ENCODE measurements around the gene TBC1D1. TPM values are rescaled to one million over a fixed set of nuclear protein-coding genes. Genes with fewer than 3 reads are reported as not detected.

TBC1D1 gene
- polyA plus RNA-seq, 1 experiment, result 50.7 TPM

DNA sequence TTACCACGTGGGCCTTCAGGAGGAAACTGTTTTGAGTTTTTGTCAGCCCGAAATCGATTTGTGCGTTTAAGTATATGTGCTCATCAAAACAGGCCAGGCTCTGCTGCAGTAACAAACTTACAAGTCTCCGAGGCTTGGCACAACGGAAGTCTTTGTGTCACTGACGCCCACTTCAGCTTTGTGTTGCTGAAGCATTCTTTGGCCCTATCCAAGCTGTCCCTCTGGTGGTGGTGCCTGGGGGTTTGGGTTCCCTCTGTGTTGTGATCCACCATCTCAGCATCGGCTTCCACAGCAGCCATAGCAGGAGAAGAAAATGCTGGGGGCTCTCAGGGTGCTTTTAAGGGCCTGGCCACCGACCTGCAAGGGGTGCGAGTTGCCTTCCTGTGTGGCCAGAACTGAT is 245.7 kb downstream of the TBC1D1 start:
- TF ChIP-seq CTCF (IDR thresholded peaks at IDR 0.05; ENCODE audit: low read depth, low read length), result no peak
- ChIA-PET POLR2A (no interaction called here), CTCF (no interaction called here)
- no peak overlapping the region for H3K27ac ChIP-seq (ENCODE audit: low read depth, low read length)
- H3K4me3 ChIP-seq (ENCODE audit: low read depth, low read length), result no peak overlapping the region
- H3K27me3 ChIP-seq (ENCODE audit: control insufficient read depth, insufficient read depth, low read length), result no peaks in the 10 kb centered on the region
- H3K9me3 ChIP-seq (ENCODE audit: control insufficient read depth, insufficient read depth, low read length), result no peaks in the 10 kb centered on the region
- DNase-seq (ENCODE audit: low read depth, low spot score), result no peak

GRCh38 chr4:38137080-38137479 is 246.2 kb downstream of the TBC1D1 start:
- TF ChIP-seq CTCF (IDR thresholded peaks at IDR 0.05; ENCODE audit: low read depth, low read length), result no peak
- no peak for DNase-seq (ENCODE audit: low read depth, low spot score)
- Histone ChIP-seq H3K27ac (ENCODE audit: low read depth, low read length) (no peak overlapping the region), H3K9me3 (ENCODE audit: control insufficient read depth, insufficient read depth, low read length) (no peaks in the 10 kb centered on the region), H3K4me3 (ENCODE audit: low read depth, low read length) (no peak overlapping the region), H3K27me3 (ENCODE audit: control insufficient read depth, insufficient read depth, low read length) (no peaks in the 10 kb centered on the region)
- CTCF ChIA-PET, result no interaction called here
- POLR2A ChIA-PET, result no interaction called here

DNA sequence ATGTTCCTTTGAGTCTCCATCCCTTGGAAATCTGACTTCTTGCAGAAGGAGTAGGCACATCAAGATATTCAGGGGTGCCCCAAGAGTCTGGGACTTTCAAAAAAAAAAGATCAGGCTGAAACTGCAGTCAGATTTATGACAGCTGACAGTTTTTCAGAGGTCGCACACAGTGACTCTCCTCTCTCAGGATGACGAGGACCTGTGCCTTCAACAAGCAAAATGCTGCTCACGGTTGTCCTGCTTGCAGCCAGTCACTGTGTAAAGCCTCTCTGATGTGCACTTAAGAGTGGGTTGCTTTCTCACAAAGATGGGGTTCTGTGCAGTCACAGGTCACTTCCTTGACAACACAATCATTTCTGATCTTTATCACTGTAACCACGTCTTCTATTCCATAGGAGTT is 247.5 kb downstream of the TBC1D1 start:
- no peaks in the 10 kb centered on the region for H3K27me3 ChIP-seq (ENCODE audit: control insufficient read depth, insufficient read depth, low read length)
- no peak for TF ChIP-seq CTCF (IDR thresholded peaks at IDR 0.05; ENCODE audit: low read depth, low read length)
- CTCF ChIA-PET, result no interaction called here
- H3K27ac ChIP-seq (ENCODE audit: low read depth, low read length), result no peak overlapping the region
- no peaks in the 10 kb centered on the region for H3K9me3 ChIP-seq (ENCODE audit: control insufficient read depth, insufficient read depth, low read length)
- POLR2A ChIA-PET, result no interaction called here
- no peak for DNase-seq (ENCODE audit: low read depth, low spot score)
- no peak overlapping the region for H3K4me3 ChIP-seq (ENCODE audit: low read depth, low read length)

DNA sequence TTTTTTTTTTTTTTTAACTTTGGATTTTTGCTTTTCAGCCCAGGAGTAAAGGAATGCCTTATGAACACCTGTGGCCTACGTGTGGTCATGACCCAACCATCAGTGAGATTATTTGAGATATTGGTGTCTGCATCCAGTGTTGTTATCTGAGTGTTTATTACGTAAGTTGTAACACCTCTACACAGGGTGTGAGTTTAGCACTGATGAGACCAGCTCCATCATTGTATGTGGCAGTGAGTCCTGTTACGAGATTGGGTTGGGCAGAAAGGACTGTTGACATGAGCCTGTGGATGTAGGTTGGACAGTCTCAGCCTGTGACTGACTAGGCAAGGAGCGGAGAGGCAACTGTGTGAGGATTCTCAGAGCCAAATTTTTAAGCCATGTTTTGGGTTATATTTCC is 248.3 kb downstream of the TBC1D1 start:
- no peak overlapping the region for H3K27ac ChIP-seq (ENCODE audit: low read depth, low read length)
- no peak for DNase-seq (ENCODE audit: low read depth, low spot score)
- no peak overlapping the region for H3K4me3 ChIP-seq (ENCODE audit: low read depth, low read length)
- no peaks in the 10 kb centered on the region for H3K27me3 ChIP-seq (ENCODE audit: control insufficient read depth, insufficient read depth, low read length)
- ChIA-PET CTCF (no interaction called here), POLR2A (no interaction called here)
- no peaks in the 10 kb centered on the region for H3K9me3 ChIP-seq (ENCODE audit: control insufficient read depth, insufficient read depth, low read length)
- no peak for TF ChIP-seq CTCF (IDR thresholded peaks at IDR 0.05; ENCODE audit: low read depth, low read length)

GRCh38 chr4:38140643-38141203 is 249.8 kb downstream of the TBC1D1 start:
- no peak overlapping the region for H3K4me3 ChIP-seq (ENCODE audit: low read depth, low read length)
- no peaks in the 10 kb centered on the region for H3K27me3 ChIP-seq (ENCODE audit: control insufficient read depth, insufficient read depth, low read length)
- POLR2A ChIA-PET, result no interaction called here
- no peak overlapping the region for H3K27ac ChIP-seq (ENCODE audit: low read depth, low read length)
- no peak for DNase-seq (ENCODE audit: low read depth, low spot score)
- CTCF ChIA-PET, result no interaction called here
- no peaks in the 10 kb centered on the region for H3K9me3 ChIP-seq (ENCODE audit: control insufficient read depth, insufficient read depth, low read length)
- TF ChIP-seq CTCF (IDR thresholded peaks at IDR 0.05; ENCODE audit: low read depth, low read length), result no peak

Measured in AG04450 (cell line).